ENCODE data around the gene AJUBA. TPM values are rescaled to one million over a fixed set of nuclear protein-coding genes. Genes with fewer than 3 reads are reported as not detected.

Gene AJUBA
- total RNA-seq, 1 donor from 2014 or later, result 37.8 TPM

DNA sequence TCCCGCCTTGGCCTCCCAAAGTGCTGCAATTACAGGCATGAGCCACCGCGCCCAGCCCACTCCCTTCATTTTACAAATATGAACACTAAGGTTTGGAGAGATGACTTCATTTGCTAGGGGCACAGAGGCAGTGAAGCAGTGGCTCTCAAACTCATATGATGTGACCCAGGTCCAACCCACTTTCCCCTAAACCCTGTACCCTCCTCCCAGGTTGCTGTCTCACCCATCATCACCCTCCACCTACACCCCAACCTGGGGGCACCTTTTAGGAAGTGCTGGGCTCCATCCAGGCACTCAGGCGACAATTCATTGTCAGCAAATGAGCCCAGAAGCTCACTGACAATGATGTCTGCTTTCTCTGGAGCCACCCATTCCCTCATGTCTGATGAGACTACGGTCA, 58.6 kb downstream of the AJUBA start:
- Histone ChIP-seq H3K36me3 (peaks cover 70% of the 10 kb centered on the region), H3K27ac (no peak overlapping the region), H3K9me3 (no peaks in the 10 kb centered on the region), H3K4me3 (no peak overlapping the region), H3K27me3 (no peaks in the 10 kb centered on the region), H3K4me1 (peaks cover 16% of the 10 kb centered on the region)
- ATAC-seq (no peak), DNase-seq (no peak)
- TF ChIP-seq, protein P1, sequence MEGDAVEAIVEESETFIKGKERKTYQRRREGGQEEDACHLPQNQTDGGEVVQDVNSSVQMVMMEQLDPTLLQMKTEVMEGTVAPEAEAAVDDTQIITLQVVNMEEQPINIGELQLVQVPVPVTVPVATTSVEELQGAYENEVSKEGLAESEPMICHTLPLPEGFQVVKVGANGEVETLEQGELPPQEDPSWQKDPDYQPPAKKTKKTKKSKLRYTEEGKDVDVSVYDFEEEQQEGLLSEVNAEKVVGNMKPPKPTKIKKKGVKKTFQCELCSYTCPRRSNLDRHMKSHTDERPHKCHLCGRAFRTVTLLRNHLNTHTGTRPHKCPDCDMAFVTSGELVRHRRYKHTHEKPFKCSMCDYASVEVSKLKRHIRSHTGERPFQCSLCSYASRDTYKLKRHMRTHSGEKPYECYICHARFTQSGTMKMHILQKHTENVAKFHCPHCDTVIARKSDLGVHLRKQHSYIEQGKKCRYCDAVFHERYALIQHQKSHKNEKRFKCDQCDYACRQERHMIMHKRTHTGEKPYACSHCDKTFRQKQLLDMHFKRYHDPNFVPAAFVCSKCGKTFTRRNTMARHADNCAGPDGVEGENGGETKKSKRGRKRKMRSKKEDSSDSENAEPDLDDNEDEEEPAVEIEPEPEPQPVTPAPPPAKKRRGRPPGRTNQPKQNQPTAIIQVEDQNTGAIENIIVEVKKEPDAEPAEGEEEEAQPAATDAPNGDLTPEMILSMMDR (IDR thresholded peaks at IDR 0.05), result no peak
- intact Hi-C loops (cut with DNase I), result no loop called here

DNA sequence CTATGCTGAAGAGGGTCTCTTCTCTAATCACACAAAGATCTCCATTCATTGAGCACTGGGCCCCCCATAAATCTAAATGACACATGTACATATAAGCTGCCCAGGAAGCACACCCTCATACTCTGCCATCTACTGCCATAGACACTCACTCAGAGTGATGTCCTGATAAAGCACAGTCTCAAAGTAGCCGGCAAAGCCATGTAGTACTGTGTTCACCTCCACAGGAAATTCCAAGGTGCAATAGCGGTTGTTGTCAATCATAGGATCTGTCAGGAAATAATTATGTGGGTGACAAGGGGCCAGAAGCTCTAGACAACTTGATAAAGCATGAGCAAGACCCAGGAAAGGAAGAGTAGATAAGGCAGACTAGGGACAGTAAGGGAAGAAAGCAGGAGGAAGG, 60.1 kb downstream of the AJUBA start:
- ATAC-seq (no peak), DNase-seq (no peak)
- Histone ChIP-seq H3K27ac (no peak overlapping the region), H3K36me3 (peaks cover 70% of the 10 kb centered on the region), H3K4me3 (no peak overlapping the region), H3K9me3 (no peaks in the 10 kb centered on the region), H3K4me1 (peaks cover 10% of the 10 kb centered on the region), H3K27me3 (no peaks in the 10 kb centered on the region)
- intact Hi-C loops (cut with DNase I), result no loop called here
- TF ChIP-seq, protein P1 (IDR thresholded peaks at IDR 0.05), result no peak

Other genes with a start within 250 kb of the AJUBA start
- gene OXA1L, start 215.9 kb downstream of the AJUBA start, total RNA-seq, result 105 TPM
- gene SLC7A7, start 167.1 kb downstream of the AJUBA start, total RNA-seq, result 84.4 TPM
- 58.4 TPM for gene MRPL52, start 152.7 kb downstream of the AJUBA start, total RNA-seq
- gene MMP14, start 146.0 kb downstream of the AJUBA start, total RNA-seq, result 149 TPM
- gene LRP10, start 110.8 kb downstream of the AJUBA start, total RNA-seq, result 142 TPM
- gene REM2, start 99.3 kb downstream of the AJUBA start, total RNA-seq, result 0.41 TPM
- 83.5 TPM for gene RBM23, start 63.4 kb downstream of the AJUBA start, total RNA-seq
- 38.9 TPM for gene PRMT5, start 53.2 kb downstream of the AJUBA start, total RNA-seq
- gene HAUS4, start 25.5 kb downstream of the AJUBA start, total RNA-seq, result 44.7 TPM
- 8.4 TPM for gene C14orf93, start 27.6 kb upstream of the AJUBA start, total RNA-seq
- gene PSMB5, start 52.3 kb upstream of the AJUBA start, total RNA-seq, result 75.7 TPM
- gene PSMB11, start 59.7 kb upstream of the AJUBA start, total RNA-seq, result not detected
- 7.8 TPM for gene CDH24, start 75.0 kb upstream of the AJUBA start, total RNA-seq
- 161 TPM for gene ACIN1, start 112.6 kb upstream of the AJUBA start, total RNA-seq
- 55.3 TPM for gene C14orf119, start 113.0 kb upstream of the AJUBA start, total RNA-seq
- not detected for gene CIROP, start 122.4 kb upstream of the AJUBA start, total RNA-seq
- not detected for gene CEBPE, start 136.7 kb upstream of the AJUBA start, total RNA-seq
- 49.8 TPM for gene SLC7A8, start 201.1 kb upstream of the AJUBA start, total RNA-seq